Activated CD4-positive, alpha-beta T cell treated with anti-CD3 and anti-CD28 coated beads, Interleukin-2, amount 10 ng/mL, durations not matched to agents 7 days and 5 days (primary cell): ENCODE results near the gene COL28A1. TPM values are rescaled to one million over a fixed set of nuclear protein-coding genes. Genes with fewer than 3 reads are reported as not detected.
A peak's percentile ranks its signal among the peaks of the same experiment; 100 is the strongest.

ENCODE experiments used
- CTCF ChIA-PET: fragments of 350-600 bp; sonication (Branson Sonifier 250); formaldehyde crosslinking; loops from one replicate; lab custom pipeline; 2021; ENCODE audit warnings: antibody characterized with exemption; lab: Charles Lee
- POLR2A ChIA-PET: fragments of 350-600 bp; sonication (Branson Sonifier 250); formaldehyde crosslinking; loops from one replicate; lab custom pipeline; 2021; ENCODE audit warnings: antibody characterized with exemption; lab: Charles Lee
- DNase-seq: peaks from one replicate; pipeline ENCODE4 v3.0.0-alpha.2; 2020
- H3K27ac Mint-ChIP-seq: one replicate; pipeline ENCODE4 v1.8.0; 2021; ENCODE audit warnings: mild to moderate bottlenecking, moderate library complexity, mixed read lengths
- H3K27me3 Mint-ChIP-seq: one replicate; pipeline ENCODE4 v1.8.0; 2021; ENCODE audit warnings: mixed read lengths
- H3K36me3 Mint-ChIP-seq: one replicate; pipeline ENCODE4 v1.8.0; 2021; ENCODE audit warnings: low read depth, mixed read lengths
- H3K4me1 Mint-ChIP-seq: one replicate; pipeline ENCODE4 v1.8.0; 2021; ENCODE audit warnings: mixed read lengths
- H3K4me3 Mint-ChIP-seq: one replicate; pipeline ENCODE4 v1.8.0; 2021; ENCODE audit warnings: mild to moderate bottlenecking, moderate library complexity, mixed read lengths
- H3K9me3 Mint-ChIP-seq: one replicate; pipeline ENCODE4 v1.8.0; 2021; ENCODE audit warnings: mixed read lengths
- total RNA-seq, 2 experiments: library from RNA; stranded (reverse); gene quantifications; one replicate each; pipeline ENCODE4 v1.2.3, GENCODE V29; 2021

COL28A1 gene
- not detected for total RNA-seq

DNA sequence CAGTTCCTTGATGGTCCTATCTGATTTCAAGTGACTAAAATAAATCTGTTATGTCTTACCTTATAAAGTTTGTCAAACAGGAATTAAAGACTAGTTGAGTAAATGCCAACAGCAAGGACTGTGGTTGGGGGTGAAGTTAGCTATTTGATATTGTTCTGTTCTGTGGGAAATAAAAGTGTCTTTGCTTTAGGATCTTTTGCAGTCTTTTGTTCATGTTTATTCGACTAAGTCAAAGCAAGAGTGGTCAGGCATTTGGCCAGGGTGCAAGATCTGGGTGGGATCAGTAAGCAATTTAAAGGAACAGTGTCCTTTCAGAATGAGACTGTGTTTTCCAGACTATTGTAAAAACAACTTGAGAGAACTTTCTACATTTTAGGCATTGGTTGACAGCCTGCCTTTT is at the start of gene COL28A1:
TSS of gene COL28A1 (minus strand) at position 183 of the 400 bp plus-strand sequence. CDS start 2,998 bp downstream, outside the sequence.
- CTCF ChIA-PET: no interaction called here

GRCh38 chr7:7584653-7585052 is 49.0 kb upstream of the COL28A1 start:
- ChIA-PET POLR2A (no interaction called here), CTCF (no interaction called here)
- Mint-ChIP-seq H3K27ac (no peak overlapping the region), H3K4me3 (no peak overlapping the region), H3K27me3 (no peaks in the 10 kb centered on the region), H3K4me1 (no peaks in the 10 kb centered on the region), H3K36me3 (peaks cover 14% of the 10 kb centered on the region), H3K9me3 (no peaks in the 10 kb centered on the region)
- DNase-seq: no peak

More for the DNA sequence above, at the start of gene COL28A1:
- no peak for DNase-seq
- Mint-ChIP-seq H3K9me3 (no peaks in the 10 kb centered on the region), H3K27me3 (peaks cover 29% of the 10 kb centered on the region), H3K27ac (no peak within 1 kb of the TSS), H3K36me3 (no peaks in the 10 kb centered on the region), H3K4me3 (no peak within 1 kb of the TSS), H3K4me1 (no peaks in the 10 kb centered on the region)
- POLR2A ChIA-PET: no interaction called here

- H3K4me3 Mint-ChIP-seq: no peak overlapping the region
- H3K27ac Mint-ChIP-seq: no peak overlapping the region
- no peaks in the 10 kb centered on the region for H3K27me3 Mint-ChIP-seq
- peaks cover 19% of the 10 kb centered on the region for H3K36me3 Mint-ChIP-seq
- H3K4me1 Mint-ChIP-seq: no peaks in the 10 kb centered on the region
- no peaks in the 10 kb centered on the region for H3K9me3 Mint-ChIP-seq
- no peak for DNase-seq
- CTCF ChIA-PET: no interaction called here
- POLR2A ChIA-PET: no interaction called here
These were observed 48.1 kb upstream of the COL28A1 start for GRCh38 chr7:7583731-7584130.

DNA sequence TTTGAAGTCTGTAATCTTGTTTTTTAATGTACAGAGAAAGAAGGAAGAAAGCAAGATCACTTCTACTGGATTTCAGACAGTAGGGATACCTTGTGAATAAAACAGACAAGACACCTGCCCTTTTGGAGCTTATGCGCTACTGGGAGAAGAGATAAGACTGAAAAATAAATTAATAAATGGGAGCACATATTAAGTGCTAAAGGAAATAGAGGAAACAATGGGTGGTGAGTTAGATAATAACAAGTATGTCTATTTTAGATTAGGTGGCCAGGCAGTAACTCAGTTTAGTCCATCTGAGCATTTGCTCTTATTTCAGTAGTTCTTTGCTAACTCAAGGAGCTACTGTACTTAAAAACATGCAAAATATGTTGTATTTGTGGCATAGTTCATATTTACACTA is 46.9 kb upstream of the COL28A1 start:
- no peaks in the 10 kb centered on the region for H3K4me1 Mint-ChIP-seq
- no peak for DNase-seq
- ChIA-PET POLR2A (no interaction called here), CTCF (interaction anchor here (0.9 kb wide), 1 partner anchor 544 kb away, joined by 3 read pairs; no protein-coding TSS in a partner anchor)
- no peaks in the 10 kb centered on the region for H3K9me3 Mint-ChIP-seq
- H3K4me3 Mint-ChIP-seq: no peak overlapping the region
- peaks cover 16% of the 10 kb centered on the region for H3K36me3 Mint-ChIP-seq
- H3K27ac Mint-ChIP-seq: no peak overlapping the region
- no peaks in the 10 kb centered on the region for H3K27me3 Mint-ChIP-seq

- ChIA-PET POLR2A (no interaction called here), CTCF (no interaction called here)
- Mint-ChIP-seq H3K27me3 (no peaks in the 10 kb centered on the region), H3K27ac (no peak overlapping the region), H3K4me1 (no peaks in the 10 kb centered on the region), H3K9me3 (no peaks in the 10 kb centered on the region), H3K4me3 (no peak overlapping the region), H3K36me3 (peaks cover 16% of the 10 kb centered on the region)
- DNase-seq: no peak
These were observed 46.0 kb upstream of the COL28A1 start for GRCh38 chr7:7581531-7582179.

GRCh38 chr7:7579638-7580037 is 44.0 kb upstream of the COL28A1 start:
- H3K27ac Mint-ChIP-seq: no peak overlapping the region
- H3K9me3 Mint-ChIP-seq: no peaks in the 10 kb centered on the region
- no peak overlapping the region for H3K4me3 Mint-ChIP-seq
- DNase-seq: no peak
- H3K4me1 Mint-ChIP-seq: no peaks in the 10 kb centered on the region
- ChIA-PET CTCF (interaction anchor here (0.9 to 1.1 kb wide), 2 partner anchors 9 to 10 kb away, joined by 3 read pairs; no protein-coding TSS in a partner anchor), POLR2A (no interaction called here)
- peaks cover 21% of the 10 kb centered on the region for H3K36me3 Mint-ChIP-seq
- no peaks in the 10 kb centered on the region for H3K27me3 Mint-ChIP-seq

DNA sequence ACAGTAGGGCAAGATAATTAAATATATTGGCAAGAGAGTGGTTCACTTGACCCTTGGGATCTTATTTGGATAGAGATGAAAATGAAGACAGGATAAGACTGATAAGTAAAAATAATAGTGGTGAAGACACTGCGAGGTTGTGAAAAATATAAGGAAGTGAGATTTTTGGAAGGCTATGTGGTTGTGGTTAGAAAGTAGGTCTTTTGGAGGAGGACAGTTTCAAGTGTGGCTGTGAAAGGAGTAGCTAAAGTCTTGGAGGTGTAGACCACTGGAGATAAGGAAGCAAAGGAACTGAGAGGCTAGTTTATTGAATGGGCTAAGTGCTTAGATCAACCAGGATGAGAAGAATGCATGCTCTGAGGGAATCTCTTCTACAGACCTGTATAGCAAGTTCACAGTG is 42.2 kb upstream of the COL28A1 start:
- H3K27me3 Mint-ChIP-seq: no peaks in the 10 kb centered on the region

DNA sequence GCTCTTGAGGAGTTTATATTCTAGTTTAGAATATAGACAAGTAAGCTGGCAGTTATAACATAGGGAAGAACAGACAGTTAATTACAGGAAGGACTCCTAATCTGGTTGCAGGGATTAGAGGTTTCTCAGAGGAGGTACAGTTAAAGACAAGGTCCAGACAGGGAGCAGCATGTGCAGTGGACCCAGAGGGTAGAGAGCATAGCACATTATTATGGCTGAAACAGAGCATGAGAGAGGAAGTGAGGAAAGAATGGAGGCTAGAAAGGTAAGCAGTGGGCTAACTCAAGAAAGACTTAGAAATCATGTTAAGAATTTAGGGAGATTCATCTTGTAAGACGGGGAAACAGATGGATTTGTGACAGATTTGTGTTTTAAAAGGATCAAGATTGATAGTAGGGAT is 40.7 kb upstream of the COL28A1 start:
- ChIA-PET CTCF (interaction anchor here (1.0 kb wide), 1 partner anchor 342 kb away, joined by 3 read pairs; no protein-coding TSS in a partner anchor), POLR2A (no interaction called here)
- no peak for DNase-seq
- Mint-ChIP-seq H3K27ac (no peak overlapping the region), H3K27me3 (no peaks in the 10 kb centered on the region), H3K4me1 (peaks cover 9% of the 10 kb centered on the region), H3K36me3 (peaks cover 33% of the 10 kb centered on the region), H3K4me3 (no peak overlapping the region), H3K9me3 (no peaks in the 10 kb centered on the region)

More for the DNA sequence above, 42.2 kb upstream of the COL28A1 start:
- POLR2A ChIA-PET: no interaction called here
- DNase-seq: no peak
- Mint-ChIP-seq H3K4me3 (no peak overlapping the region), H3K9me3 (no peaks in the 10 kb centered on the region), H3K36me3 (peaks cover 33% of the 10 kb centered on the region), H3K4me1 (peaks cover 4% of the 10 kb centered on the region), H3K27ac (no peak overlapping the region)
- CTCF ChIA-PET: interaction anchor here (0.6 kb wide), 2 partner anchors 46 to 204 kb away, joined by 3 read pairs; no protein-coding TSS in a partner anchor

DNA sequence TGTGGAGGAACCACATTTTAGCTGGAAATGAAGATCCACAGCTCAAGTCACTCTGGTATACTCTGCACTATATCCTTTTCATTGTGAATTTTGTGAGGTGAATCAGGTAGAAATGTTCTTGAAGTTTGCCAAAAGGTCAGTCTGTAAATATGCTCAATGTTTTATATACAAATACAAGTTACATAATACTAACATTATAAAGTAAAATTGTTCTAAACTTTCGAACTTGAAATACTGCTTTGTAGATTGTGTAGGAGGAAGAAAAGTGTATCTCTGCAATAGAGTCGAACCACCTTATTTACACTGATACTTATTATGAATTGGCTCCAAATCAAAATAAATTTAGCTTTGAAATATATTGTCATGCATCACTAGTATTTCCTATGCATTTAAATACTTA is 38.0 kb upstream of the COL28A1 start:
- ChIA-PET CTCF (no interaction called here), POLR2A (no interaction called here)
- H3K4me1 Mint-ChIP-seq: peaks cover 28% of the 10 kb centered on the region
- no peak for DNase-seq
- no peaks in the 10 kb centered on the region for H3K9me3 Mint-ChIP-seq
- peaks cover 49% of the 10 kb centered on the region for H3K36me3 Mint-ChIP-seq
- H3K4me3 Mint-ChIP-seq: no peak overlapping the region
- no peak overlapping the region for H3K27ac Mint-ChIP-seq
- H3K27me3 Mint-ChIP-seq: no peaks in the 10 kb centered on the region

DNA sequence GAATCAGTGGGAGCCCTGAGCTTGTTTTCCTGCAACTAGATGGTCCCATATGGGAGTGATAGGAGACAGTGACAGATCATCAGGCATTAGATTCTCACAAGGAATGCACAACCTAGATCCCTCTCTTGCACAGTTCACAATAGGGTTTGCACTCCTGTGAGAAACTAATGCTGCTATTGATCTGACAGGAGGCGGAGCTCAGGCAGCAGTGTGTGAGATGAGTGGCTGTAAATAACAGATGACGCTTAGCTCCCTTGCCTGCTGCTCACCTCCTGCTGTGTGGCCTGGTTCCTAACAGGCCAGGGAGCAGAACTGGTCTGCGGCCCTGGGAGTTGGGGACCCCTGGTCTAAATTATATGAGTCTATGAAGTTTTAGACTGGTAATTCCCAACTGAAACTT is 34.9 kb upstream of the COL28A1 start:
- POLR2A ChIA-PET: no interaction called here
- H3K4me1 Mint-ChIP-seq: peaks cover 41% of the 10 kb centered on the region
- no peak overlapping the region for H3K27ac Mint-ChIP-seq
- no peak for DNase-seq
- no peaks in the 10 kb centered on the region for H3K9me3 Mint-ChIP-seq
- no peaks in the 10 kb centered on the region for H3K27me3 Mint-ChIP-seq
- peaks cover 51% of the 10 kb centered on the region for H3K36me3 Mint-ChIP-seq
- CTCF ChIA-PET: interaction anchor here (1.1 to 1.4 kb wide), 2 partner anchors 9 to 15 kb away, joined by 3 to 4 read pairs; no protein-coding TSS in a partner anchor
- H3K4me3 Mint-ChIP-seq: no peak overlapping the region

DNA sequence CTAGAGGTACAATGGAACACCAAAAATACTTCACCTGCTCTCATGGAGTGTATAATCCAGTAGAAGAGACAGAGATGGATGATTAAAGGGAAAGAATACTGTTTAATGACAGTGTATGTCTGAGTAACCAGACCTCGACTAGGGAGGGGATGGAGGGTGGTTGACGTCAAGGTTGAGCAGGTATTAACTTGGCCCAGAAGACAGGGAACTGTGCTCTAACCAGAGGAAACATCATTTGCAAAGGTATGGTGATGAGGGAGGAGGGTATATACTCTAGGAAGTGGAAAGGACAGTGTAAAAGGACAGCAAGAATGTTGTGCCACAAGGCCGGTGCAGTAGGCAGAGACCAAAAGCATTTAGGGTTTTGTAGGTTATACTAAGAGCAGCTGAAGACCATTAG is 33.9 kb upstream of the COL28A1 start:
- ChIA-PET CTCF (interaction anchor here (1.4 kb wide), 1 partner anchor 10 kb away, joined by 3 read pairs; no protein-coding TSS in a partner anchor), POLR2A (no interaction called here)
- no peak for DNase-seq
- H3K27ac Mint-ChIP-seq: peak overlapping the region; percentile 92
- H3K4me3 Mint-ChIP-seq: peak overlapping the region; percentile 79
- no peaks in the 10 kb centered on the region for H3K27me3 Mint-ChIP-seq
- H3K36me3 Mint-ChIP-seq: peaks cover 47% of the 10 kb centered on the region
- no peaks in the 10 kb centered on the region for H3K9me3 Mint-ChIP-seq
- peaks cover 41% of the 10 kb centered on the region for H3K4me1 Mint-ChIP-seq

- H3K27ac Mint-ChIP-seq: peak overlapping the region; percentile 92
- H3K4me1 Mint-ChIP-seq: peaks cover 41% of the 10 kb centered on the region
- no peak for DNase-seq
- ChIA-PET POLR2A (interaction anchor here (0.5 to 0.8 kb wide), 2 partner anchors 18 to 386 kb away, joined by 3 to 7 read pairs; no protein-coding TSS in a partner anchor), CTCF (interaction anchor here (1.4 kb wide), 1 partner anchor 10 kb away, joined by 3 read pairs; no protein-coding TSS in a partner anchor)
- H3K36me3 Mint-ChIP-seq: peaks cover 43% of the 10 kb centered on the region
- H3K27me3 Mint-ChIP-seq: no peaks in the 10 kb centered on the region
- no peaks in the 10 kb centered on the region for H3K9me3 Mint-ChIP-seq
- H3K4me3 Mint-ChIP-seq: peak overlapping the region; percentile 79
These were observed 33.4 kb upstream of the COL28A1 start for GRCh38 chr7:7569081-7569527.

GRCh38 chr7:7568553-7568952 is 32.9 kb upstream of the COL28A1 start:
- Mint-ChIP-seq H3K9me3 (no peaks in the 10 kb centered on the region), H3K36me3 (peaks cover 39% of the 10 kb centered on the region), H3K4me1 (peaks cover 41% of the 10 kb centered on the region), H3K27ac (peak overlapping the region; percentile 92), H3K27me3 (no peaks in the 10 kb centered on the region), H3K4me3 (peak overlapping the region; percentile 79)
- CTCF ChIA-PET: interaction anchor here (0.6 to 1.4 kb wide), 3 partner anchors 11 to 387 kb away, joined by 3 read pairs; no protein-coding TSS in a partner anchor
- DNase-seq: no peak
- POLR2A ChIA-PET: interaction anchor here (0.5 to 0.8 kb wide), 2 partner anchors 18 to 385 kb away, joined by 3 to 7 read pairs; no protein-coding TSS in a partner anchor
